Keratinocyte (primary cell): ENCODE data around the gene P2RY8.

Source experiments
- EZH2 ChIP-seq: IDR thresholded peaks from one replicate; pipeline ENCODE4 v1.6.1; 2012; ENCODE audit warnings: inconsistent platforms, mild to moderate bottlenecking, low read length, moderate library complexity
- TF ChIP-seq, protein P1 (sequence below), 3 experiments: IDR thresholded peaks in 1 of 3; conservative IDR thresholded peaks in 1 of 3; optimal IDR thresholded peaks in 1 of 3; 2 replicates in 2 of 3; 3 replicates in 1 of 3; pipeline versions ENCODE3 to v1.5.1; 2011; ENCODE audit warnings: low read length in 3 of 3, mild to moderate bottlenecking in 3 of 3, moderate library complexity in 2 of 3, control low read depth in 1 of 3, inconsistent platforms in 1 of 3; ENCODE audit not compliant: insufficient read depth in 2 of 3; ENCODE audit errors: extremely low read depth in 1 of 3

- TF ChIP-seq EZH2, result no peak
- TF ChIP-seq, protein P1, sequence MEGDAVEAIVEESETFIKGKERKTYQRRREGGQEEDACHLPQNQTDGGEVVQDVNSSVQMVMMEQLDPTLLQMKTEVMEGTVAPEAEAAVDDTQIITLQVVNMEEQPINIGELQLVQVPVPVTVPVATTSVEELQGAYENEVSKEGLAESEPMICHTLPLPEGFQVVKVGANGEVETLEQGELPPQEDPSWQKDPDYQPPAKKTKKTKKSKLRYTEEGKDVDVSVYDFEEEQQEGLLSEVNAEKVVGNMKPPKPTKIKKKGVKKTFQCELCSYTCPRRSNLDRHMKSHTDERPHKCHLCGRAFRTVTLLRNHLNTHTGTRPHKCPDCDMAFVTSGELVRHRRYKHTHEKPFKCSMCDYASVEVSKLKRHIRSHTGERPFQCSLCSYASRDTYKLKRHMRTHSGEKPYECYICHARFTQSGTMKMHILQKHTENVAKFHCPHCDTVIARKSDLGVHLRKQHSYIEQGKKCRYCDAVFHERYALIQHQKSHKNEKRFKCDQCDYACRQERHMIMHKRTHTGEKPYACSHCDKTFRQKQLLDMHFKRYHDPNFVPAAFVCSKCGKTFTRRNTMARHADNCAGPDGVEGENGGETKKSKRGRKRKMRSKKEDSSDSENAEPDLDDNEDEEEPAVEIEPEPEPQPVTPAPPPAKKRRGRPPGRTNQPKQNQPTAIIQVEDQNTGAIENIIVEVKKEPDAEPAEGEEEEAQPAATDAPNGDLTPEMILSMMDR (optimal IDR thresholded peaks at IDR 0.05 in 1 of 3, IDR thresholded peaks at IDR 0.05 in 1 of 3, conservative IDR thresholded peaks at IDR 0.05 in 1 of 3; ENCODE audit: extremely low read depth in 1 of 3, insufficient read depth in 2 of 3, low read length in 3 of 3), result no peak
Measured at GRCh38 chrX:1420371-1420770, 116.6 kb downstream of the P2RY8 start.
